ENCODE data around the gene NAV3.

- no peak for TF ChIP-seq MAFK (IDR thresholded peaks at IDR 0.05; ENCODE audit: low read depth, low read length)
- no peak for TF ChIP-seq CTCF (conservative IDR thresholded peaks at IDR 0.05; ENCODE audit: low read depth, low read length)
- TF ChIP-seq CEBPB (IDR thresholded peaks at IDR 0.05; ENCODE audit: low read depth, low read length): no peak
- TF ChIP-seq RFX5 (IDR thresholded peaks at IDR 0.05; ENCODE audit: low read depth, low read length): no peak
- TF ChIP-seq POLR2A (IDR thresholded peaks at IDR 0.05; ENCODE audit: low read depth, low read length): no peak
- no peak for TF ChIP-seq RCOR1 (IDR thresholded peaks at IDR 0.05; ENCODE audit: insufficient replicate concordance, low read length)
- no peak for TF ChIP-seq BHLHE40 (IDR thresholded peaks at IDR 0.05; ENCODE audit: low read depth, low read length)
- no peak for TF ChIP-seq MAZ (IDR thresholded peaks at IDR 0.05; ENCODE audit: borderline replicate concordance, low read depth, low read length)
- TF ChIP-seq RAD21 (IDR thresholded peaks at IDR 0.05; ENCODE audit: low read length): no peak
- TF ChIP-seq MXI1 (IDR thresholded peaks at IDR 0.05; ENCODE audit: borderline replicate concordance, low read depth, low read length): no peak
- TF ChIP-seq USF2 (IDR thresholded peaks at IDR 0.05; ENCODE audit: low read depth, low read length): no peak
Measured at GRCh38 chr12:77995436-77996167, 164.9 kb downstream of the NAV3 start.

Data from IMR-90 (cell line).